AG04449 (cell line): ENCODE measurements around the gene SYNGR2.

ENCODE experiments used
- CTCF ChIA-PET: fragments of 350-600 bp; formaldehyde crosslinking; extraction: SDS; loops from one replicate; lab custom pipeline; 2021; ENCODE audit warnings: antibody characterized with exemption; lab: Yijun Ruan, JAX
- POLR2A ChIA-PET: fragments of 400-600, 350-600 bp; formaldehyde crosslinking; extraction: SDS; loops from one replicate; lab custom pipeline; 2020; ENCODE audit warnings: antibody characterized with exemption, inconsistent platforms; lab: Yijun Ruan, JAX
- DNase-seq: peaks from one replicate; pipeline ENCODE4 v3.0.0-alpha.2; 2010; ENCODE audit warnings: low read depth, low spot score
- H3K4me3 ChIP-seq: 2 replicates; pipeline ENCODE4 v1.5.1; 2011; ENCODE audit warnings: low read depth, mild to moderate bottlenecking, control low read depth, low read length
- CTCF ChIP-seq: IDR thresholded peaks from one replicate; pipeline ENCODE4 v1.5.1; 2011; ENCODE audit warnings: mild to moderate bottlenecking, moderate library complexity, low read length, control low read depth, inconsistent platforms; ENCODE audit not compliant: insufficient read depth; ENCODE audit errors: missing control alignments

Gene SYNGR2

GRCh38 chr17:78141437-78142118 is 26.8 kb upstream of the SYNGR2 start:
- no peak for TF ChIP-seq CTCF
- ChIA-PET POLR2A (no interaction called here), CTCF (interaction anchor here (0.9 to 1.3 kb wide), 4 partner anchors 28 to 122 kb away, joined by 3 to 4 read pairs (median 3); no protein-coding TSS in a partner anchor)
- H3K4me3 ChIP-seq: no peak overlapping the region
- DNase-seq: no peak

DNA sequence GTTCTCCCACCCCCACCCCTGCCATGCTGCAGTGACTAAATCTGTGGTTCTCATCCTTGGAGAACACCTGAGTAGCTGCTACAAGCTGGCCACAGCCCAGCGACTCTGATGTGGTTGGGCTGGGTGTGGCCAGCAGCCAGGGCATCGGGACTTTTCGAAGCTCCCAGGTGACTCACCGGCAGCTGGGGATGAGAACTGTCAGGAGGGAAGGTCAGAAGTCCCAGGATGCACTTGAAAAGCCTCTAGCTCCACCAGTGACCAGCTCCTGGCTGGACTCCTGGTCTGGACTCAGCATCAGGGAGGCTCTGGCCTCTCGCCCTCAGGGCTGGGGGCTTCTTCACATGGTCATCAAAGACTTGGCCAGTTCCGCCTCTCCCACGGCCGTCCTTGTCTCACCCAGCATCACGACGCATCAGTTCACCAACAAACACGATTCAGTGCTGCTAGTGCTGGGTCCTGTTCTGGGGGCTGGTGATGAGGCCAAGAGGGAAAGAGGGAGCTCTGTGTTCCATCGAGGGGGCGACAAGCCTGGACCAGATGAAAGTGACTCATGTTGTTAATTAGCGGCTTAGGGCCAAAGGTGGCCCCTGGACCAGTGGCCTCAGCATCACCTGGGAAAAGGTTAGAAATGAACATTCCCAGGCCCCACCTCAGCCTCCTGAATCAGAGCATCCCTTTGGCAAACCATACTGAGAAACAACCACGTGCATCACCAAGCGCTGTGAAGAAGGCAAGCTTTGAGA is 26.1 kb upstream of the SYNGR2 start:
- ChIA-PET POLR2A (no interaction called here), CTCF (interaction anchor here (1.0 to 1.3 kb wide), 3 partner anchors 28 to 123 kb away, joined by 3 to 4 read pairs (median 3); no protein-coding TSS in a partner anchor)
- H3K4me3 ChIP-seq: no peak overlapping the region
- no peak for TF ChIP-seq CTCF
- DNase-seq: no peak

DNA sequence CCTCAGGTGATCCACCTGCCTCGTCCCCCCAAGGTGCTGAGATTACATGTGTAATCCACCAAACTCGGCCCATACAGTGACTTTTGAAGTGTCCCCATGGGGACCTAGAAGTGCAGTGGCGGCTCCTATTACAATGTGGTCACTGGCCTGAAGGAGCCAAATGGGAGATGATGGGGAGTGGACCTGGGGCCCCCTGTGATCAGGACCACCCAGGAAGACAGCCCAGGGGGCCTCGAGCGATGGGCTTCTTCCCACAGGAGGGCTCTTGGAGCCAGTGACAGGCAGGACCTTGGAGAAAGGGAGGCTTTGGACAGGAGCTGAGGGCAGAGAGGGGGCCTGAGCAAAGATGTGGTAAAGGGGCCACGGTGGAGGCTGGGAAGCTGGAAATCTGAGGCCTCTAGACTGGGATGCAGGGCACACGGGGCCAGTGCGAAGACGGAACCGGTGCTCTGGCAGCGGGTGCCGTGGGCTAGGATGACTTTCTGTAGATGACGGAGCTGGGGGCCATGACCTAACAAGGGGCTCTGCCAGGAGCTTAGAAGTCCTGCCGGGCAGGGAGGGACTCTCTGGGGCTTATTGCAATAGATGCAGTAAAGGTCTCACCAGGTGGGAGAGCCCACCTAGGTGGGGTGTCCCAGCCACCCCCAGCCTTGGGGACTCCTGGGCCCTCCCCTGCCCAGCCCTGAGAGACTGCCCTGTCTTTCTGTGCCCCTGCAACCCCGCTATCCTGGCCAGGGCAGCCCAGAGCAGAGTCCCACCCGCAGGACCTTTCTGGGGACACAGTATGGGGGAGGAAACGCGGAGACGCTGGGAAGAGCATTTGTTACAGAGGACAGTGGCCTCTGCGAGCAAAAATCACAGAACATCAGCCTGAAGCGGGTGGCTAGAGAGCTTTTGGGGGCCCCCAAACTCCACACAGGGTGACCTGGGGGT is 24.9 kb upstream of the SYNGR2 start:
- no peak overlapping the region for H3K4me3 ChIP-seq
- ChIA-PET CTCF (interaction anchor here (0.7 to 1.6 kb wide), 4 partner anchors 9 to 33 kb away, joined by 3 to 8 read pairs (median 4); no protein-coding TSS in a partner anchor), POLR2A (no interaction called here)
- DNase-seq: no peak
- TF ChIP-seq CTCF: no peak

GRCh38 chr17:78144147-78144719 is 24.1 kb upstream of the SYNGR2 start:
- no peak for TF ChIP-seq CTCF
- CTCF ChIA-PET: interaction anchor here (0.7 to 1.6 kb wide), 3 partner anchors 10 to 32 kb away, joined by 3 to 8 read pairs (median 5); no protein-coding TSS in a partner anchor
- H3K4me3 ChIP-seq: no peak overlapping the region
- DNase-seq: no peak
- POLR2A ChIA-PET: interaction anchor here (0.6 kb wide), 1 partner anchor 22 kb away, joined by 3 read pairs; no protein-coding TSS in a partner anchor

- ChIA-PET POLR2A (interaction anchor here (0.6 kb wide), 1 partner anchor 21 kb away, joined by 3 read pairs; no protein-coding TSS in a partner anchor), CTCF (interaction anchor here (1.6 kb wide), 1 partner anchor 11 kb away, joined by 8 read pairs; no protein-coding TSS in a partner anchor)
- no peak for DNase-seq
- H3K4me3 ChIP-seq: no peak overlapping the region
- no peak for TF ChIP-seq CTCF
Observed at GRCh38 chr17:78144736-78145641, 23.4 kb upstream of the SYNGR2 start.
